Measurements from ENCODE around the gene CCNY. TPM values are rescaled to one million over a fixed set of nuclear protein-coding genes. Genes with fewer than 3 reads are reported as not detected.
A peak's percentile ranks its signal among the peaks of the same experiment; 100 is the strongest.

CCNY gene
- total RNA-seq, 1 experiment from 2014 or later = 53.3 TPM

DNA sequence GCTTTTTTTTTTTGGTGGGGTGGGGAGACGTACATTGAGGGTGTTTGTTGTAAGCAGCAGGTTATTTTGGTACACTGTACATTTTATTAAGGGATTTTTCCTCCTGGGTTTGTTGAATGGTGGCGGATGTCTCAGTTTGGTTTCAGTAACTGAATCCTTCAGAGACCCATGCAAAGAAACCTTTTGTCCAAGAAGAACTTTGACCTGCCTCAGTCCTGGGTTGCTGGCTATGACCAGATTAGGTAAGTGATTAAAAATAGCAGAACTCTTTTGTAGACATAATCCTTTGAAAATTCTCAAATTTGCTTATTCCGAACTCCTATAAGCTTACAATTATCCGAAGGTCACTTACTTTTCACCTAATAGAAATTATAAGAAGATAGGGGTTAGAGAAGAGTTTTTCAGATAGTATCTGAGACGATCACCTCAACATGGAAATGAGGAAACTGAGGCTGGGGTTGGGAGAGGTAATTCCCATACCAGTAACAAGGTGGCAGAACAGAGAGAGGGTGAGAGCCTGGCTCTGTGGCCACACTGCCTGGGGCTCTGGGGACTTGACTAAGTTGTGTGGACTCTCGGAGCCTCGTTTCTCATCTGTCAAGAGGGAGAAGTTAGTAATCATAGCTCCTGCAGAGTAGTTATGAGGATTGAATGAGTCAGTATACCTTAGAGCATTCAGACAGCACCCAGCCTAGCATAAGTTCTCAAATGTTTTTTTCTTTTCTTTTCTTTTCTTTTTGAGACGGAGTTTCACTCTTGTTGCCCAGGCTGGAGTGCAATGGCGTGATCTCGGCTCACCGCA, 87.4 kb downstream of the CCNY start:
- POLR2A ChIA-PET = no interaction called here
- Mint-ChIP-seq H3K9me3 (no peaks in the 10 kb centered on the region), H3K27me3 (ENCODE audit: low read depth) (no peaks in the 10 kb centered on the region), H3K4me1 (peaks cover 62% of the 10 kb centered on the region), H3K27ac (no peak overlapping the region), H3K4me3 (no peak overlapping the region), H3K36me3 (no peaks in the 10 kb centered on the region)
- TF ChIP-seq, protein P1, sequence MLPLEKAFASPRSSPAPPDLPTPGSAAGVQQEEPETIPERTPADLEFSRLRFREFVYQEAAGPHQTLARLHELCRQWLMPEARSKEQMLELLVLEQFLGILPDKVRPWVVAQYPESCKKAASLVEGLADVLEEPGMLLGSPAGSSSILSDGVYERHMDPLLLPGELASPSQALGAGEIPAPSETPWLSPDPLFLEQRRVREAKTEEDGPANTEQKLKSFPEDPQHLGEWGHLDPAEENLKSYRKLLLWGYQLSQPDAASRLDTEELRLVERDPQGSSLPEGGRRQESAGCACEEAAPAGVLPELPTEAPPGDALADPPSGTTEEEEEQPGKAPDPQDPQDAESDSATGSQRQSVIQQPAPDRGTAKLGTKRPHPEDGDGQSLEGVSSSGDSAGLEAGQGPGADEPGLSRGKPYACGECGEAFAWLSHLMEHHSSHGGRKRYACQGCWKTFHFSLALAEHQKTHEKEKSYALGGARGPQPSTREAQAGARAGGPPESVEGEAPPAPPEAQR (CRISPR knock-in tag; IDR thresholded peaks at IDR 0.05) = no peak
- TF ChIP-seq ZNF232 (CRISPR knock-in tag; IDR thresholded peaks at IDR 0.05) = no peak
- TF ChIP-seq, protein P2, sequence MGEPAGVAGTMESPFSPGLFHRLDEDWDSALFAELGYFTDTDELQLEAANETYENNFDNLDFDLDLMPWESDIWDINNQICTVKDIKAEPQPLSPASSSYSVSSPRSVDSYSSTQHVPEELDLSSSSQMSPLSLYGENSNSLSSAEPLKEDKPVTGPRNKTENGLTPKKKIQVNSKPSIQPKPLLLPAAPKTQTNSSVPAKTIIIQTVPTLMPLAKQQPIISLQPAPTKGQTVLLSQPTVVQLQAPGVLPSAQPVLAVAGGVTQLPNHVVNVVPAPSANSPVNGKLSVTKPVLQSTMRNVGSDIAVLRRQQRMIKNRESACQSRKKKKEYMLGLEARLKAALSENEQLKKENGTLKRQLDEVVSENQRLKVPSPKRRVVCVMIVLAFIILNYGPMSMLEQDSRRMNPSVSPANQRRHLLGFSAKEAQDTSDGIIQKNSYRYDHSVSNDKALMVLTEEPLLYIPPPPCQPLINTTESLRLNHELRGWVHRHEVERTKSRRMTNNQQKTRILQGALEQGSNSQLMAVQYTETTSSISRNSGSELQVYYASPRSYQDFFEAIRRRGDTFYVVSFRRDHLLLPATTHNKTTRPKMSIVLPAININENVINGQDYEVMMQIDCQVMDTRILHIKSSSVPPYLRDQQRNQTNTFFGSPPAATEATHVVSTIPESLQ (CRISPR knock-in tag; IDR thresholded peaks at IDR 0.05) = no peak
- no peak for TF ChIP-seq SMAD4 (CRISPR knock-in tag; IDR thresholded peaks at IDR 0.05)
- no peak for TF ChIP-seq NFATC4 (CRISPR knock-in tag; IDR thresholded peaks at IDR 0.05)
- TF ChIP-seq, protein P3, sequence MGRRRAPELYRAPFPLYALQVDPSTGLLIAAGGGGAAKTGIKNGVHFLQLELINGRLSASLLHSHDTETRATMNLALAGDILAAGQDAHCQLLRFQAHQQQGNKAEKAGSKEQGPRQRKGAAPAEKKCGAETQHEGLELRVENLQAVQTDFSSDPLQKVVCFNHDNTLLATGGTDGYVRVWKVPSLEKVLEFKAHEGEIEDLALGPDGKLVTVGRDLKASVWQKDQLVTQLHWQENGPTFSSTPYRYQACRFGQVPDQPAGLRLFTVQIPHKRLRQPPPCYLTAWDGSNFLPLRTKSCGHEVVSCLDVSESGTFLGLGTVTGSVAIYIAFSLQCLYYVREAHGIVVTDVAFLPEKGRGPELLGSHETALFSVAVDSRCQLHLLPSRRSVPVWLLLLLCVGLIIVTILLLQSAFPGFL (CRISPR knock-in tag; IDR thresholded peaks at IDR 0.05; ENCODE audit: borderline replicate concordance) = no peak
- no peak for TF ChIP-seq CREB1 (CRISPR knock-in tag; IDR thresholded peaks at IDR 0.05)
- TF ChIP-seq GABPB1 (CRISPR knock-in tag; IDR thresholded peaks at IDR 0.05) = no peak
- TF ChIP-seq, protein P4, sequence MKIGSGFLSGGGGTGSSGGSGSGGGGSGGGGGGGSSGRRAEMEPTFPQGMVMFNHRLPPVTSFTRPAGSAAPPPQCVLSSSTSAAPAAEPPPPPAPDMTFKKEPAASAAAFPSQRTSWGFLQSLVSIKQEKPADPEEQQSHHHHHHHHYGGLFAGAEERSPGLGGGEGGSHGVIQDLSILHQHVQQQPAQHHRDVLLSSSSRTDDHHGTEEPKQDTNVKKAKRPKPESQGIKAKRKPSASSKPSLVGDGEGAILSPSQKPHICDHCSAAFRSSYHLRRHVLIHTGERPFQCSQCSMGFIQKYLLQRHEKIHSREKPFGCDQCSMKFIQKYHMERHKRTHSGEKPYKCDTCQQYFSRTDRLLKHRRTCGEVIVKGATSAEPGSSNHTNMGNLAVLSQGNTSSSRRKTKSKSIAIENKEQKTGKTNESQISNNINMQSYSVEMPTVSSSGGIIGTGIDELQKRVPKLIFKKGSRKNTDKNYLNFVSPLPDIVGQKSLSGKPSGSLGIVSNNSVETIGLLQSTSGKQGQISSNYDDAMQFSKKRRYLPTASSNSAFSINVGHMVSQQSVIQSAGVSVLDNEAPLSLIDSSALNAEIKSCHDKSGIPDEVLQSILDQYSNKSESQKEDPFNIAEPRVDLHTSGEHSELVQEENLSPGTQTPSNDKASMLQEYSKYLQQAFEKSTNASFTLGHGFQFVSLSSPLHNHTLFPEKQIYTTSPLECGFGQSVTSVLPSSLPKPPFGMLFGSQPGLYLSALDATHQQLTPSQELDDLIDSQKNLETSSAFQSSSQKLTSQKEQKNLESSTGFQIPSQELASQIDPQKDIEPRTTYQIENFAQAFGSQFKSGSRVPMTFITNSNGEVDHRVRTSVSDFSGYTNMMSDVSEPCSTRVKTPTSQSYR (CRISPR knock-in tag; IDR thresholded peaks at IDR 0.05) = no peak
- no peak for TF ChIP-seq MYBL2 (CRISPR knock-in tag; IDR thresholded peaks at IDR 0.05)
- CTCF ChIA-PET = no interaction called here
- DNase-seq (ENCODE audit: low spot score) (no peak), ATAC-seq (no peak)

DNA sequence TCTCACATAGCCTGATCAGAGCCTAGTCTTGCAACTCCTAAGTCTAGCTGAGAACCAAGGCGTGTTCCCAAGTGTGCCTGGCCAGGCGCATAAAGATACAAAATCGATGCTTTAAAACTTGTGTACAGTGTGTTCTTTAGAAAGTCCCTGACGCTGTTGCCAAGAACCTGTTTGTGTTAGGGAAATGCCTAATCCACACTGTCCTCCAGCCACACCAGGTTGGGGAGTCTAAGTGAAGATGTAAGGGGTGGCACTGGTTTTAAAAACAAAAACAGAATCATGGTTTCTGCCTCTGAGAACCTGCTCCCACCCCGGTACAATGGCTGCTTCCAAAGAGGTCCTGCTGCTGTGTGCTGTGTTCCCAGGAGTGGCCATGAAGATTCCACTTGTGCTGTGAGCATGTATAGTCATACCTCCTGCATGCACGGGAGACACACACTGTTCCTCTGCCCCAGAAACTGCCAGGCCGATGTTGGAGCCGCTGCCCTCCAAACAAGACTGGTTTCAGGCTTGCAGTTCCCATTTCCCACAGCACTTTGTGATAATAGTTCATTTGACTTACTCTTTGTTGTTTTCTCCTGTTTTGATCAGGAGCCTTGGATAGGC, 88.5 kb downstream of the CCNY start:
- ATAC-seq (no peak), DNase-seq (ENCODE audit: low spot score) (no peak)
- Mint-ChIP-seq H3K27me3 (ENCODE audit: low read depth) (no peaks in the 10 kb centered on the region), H3K9me3 (no peaks in the 10 kb centered on the region), H3K4me3 (no peak overlapping the region), H3K27ac (peak overlapping the region; percentile 64), H3K36me3 (no peaks in the 10 kb centered on the region), H3K4me1 (peaks cover 59% of the 10 kb centered on the region)
- ChIA-PET CTCF (no interaction called here), POLR2A (no interaction called here)
- TF ChIP-seq ZNF423 (CRISPR knock-in tag; IDR thresholded peaks at IDR 0.05) = no peak
- TF ChIP-seq, protein P1 (CRISPR knock-in tag; IDR thresholded peaks at IDR 0.05) = no peak
- no peak for TF ChIP-seq ZNF416 (CRISPR knock-in tag; IDR thresholded peaks at IDR 0.05)
- no peak for TF ChIP-seq ZNF138 (CRISPR knock-in tag; conservative IDR thresholded peaks at IDR 0.05)
- TF ChIP-seq FOXK1 (CRISPR knock-in tag; IDR thresholded peaks at IDR 0.05) = no peak
- TF ChIP-seq ZNF232 (CRISPR knock-in tag; IDR thresholded peaks at IDR 0.05) = no peak
- no peak for TF ChIP-seq SMAD3 (CRISPR knock-in tag; IDR thresholded peaks at IDR 0.05; ENCODE audit: borderline replicate concordance)
- TF ChIP-seq HMGA2 (CRISPR knock-in tag; IDR thresholded peaks at IDR 0.05) = no peak
- no peak for TF ChIP-seq IRF2 (CRISPR knock-in tag; IDR thresholded peaks at IDR 0.05; ENCODE audit: borderline replicate concordance, low read depth)

All from WTC11 (cell line).